A549 (cell line): ENCODE results near the gene P2RX5. TPM values are rescaled to one million over a fixed set of nuclear protein-coding genes. Genes with fewer than 3 reads are reported as not detected.

Source experiments
- ATAC-seq, 2 experiments: fragments of 200-7000 bp in 1 of 2; fragments of >200 bp in 1 of 2; cut with Nextera tagmentation in 1 of 2; cut with Tn5 transposase in 1 of 2; 3 replicates each; pipeline versions ENCODE4 v1.8.0 to v1.9.1; 2018 to 2020; ENCODE audit warnings: mild to moderate bottlenecking in 1 of 2, moderate library complexity in 1 of 2
- CTCF ChIA-PET: fragments of 300-600 bp; sonication (Branson Sonifier 250); formaldehyde crosslinking; extraction: SDS; loops from one replicate; lab custom pipeline; 2021; ENCODE audit warnings: antibody characterized with exemption, inconsistent platforms; lab: Yijun Ruan, JAX
- POLR2A ChIA-PET: fragments of 350-600 bp; formaldehyde crosslinking; extraction: SDS; loops from one replicate; lab custom pipeline; 2021; ENCODE audit warnings: antibody characterized with exemption, inconsistent platforms; lab: Yijun Ruan, JAX
- DNase-seq, 2 experiments: peaks; one replicate each; pipeline versions ENCODE4 v3.0.0 to v3.0.0-alpha.2; 2011 to 2016; ENCODE audit warnings: low read depth in 1 of 2, low spot score in 1 of 2
- FAIRE-seq: peaks from 2 replicates; lab custom pipeline; 2011; peaks lifted over from hg19 to GRCh38; lab: Jason Lieb, UNC
- H3K27ac ChIP-seq, 2 experiments: fragments of >200 bp; sonication (Bioruptor Twin); formaldehyde crosslinking; 3 replicates each; pipeline ENCODE4 v1.5.1; 2016 to 2017
- H3K4me1 ChIP-seq: fragments of >200 bp; sonication (Bioruptor Twin); formaldehyde crosslinking; 3 replicates; pipeline ENCODE4 v1.6.1; 2016
- H3K4me2 ChIP-seq: fragments of >200 bp; sonication (Bioruptor Twin); formaldehyde crosslinking; 3 replicates; pipeline ENCODE4 v1.6.1; 2016
- H3K4me3 ChIP-seq: fragments of >200 bp; sonication (Bioruptor Twin); formaldehyde crosslinking; 3 replicates; pipeline ENCODE4 v1.5.1; 2016
- H3K9me3 ChIP-seq: fragments of >200 bp; sonication (Bioruptor Twin); formaldehyde crosslinking; 3 replicates; pipeline ENCODE4 v1.6.1; 2016
- ATOH8 ChIP-seq: fragments of 250-450 bp; sonication (Bioruptor Pico); IDR thresholded peaks from 2 replicates; pipeline ENCODE4 v1.5.0; 2020; ENCODE audit warnings: low read depth, mild to moderate bottlenecking, moderate library complexity
- CTCF ChIP-seq: fragments of >200 bp; sonication (Bioruptor Twin); formaldehyde crosslinking; IDR thresholded peaks from 3 replicates; pipeline ENCODE4 v1.5.1; 2016
- FOSL2 ChIP-seq, 2 experiments: fragments of 450-650 bp in 1 of 2; fragments of >200 bp in 1 of 2; sonication (Bioruptor Twin) in 1 of 2; formaldehyde crosslinking; IDR thresholded peaks; 2 replicates each; pipeline versions ENCODE4 v1.5.0 to v1.6.1; 2016 to 2020; ENCODE audit warnings: mild to moderate bottlenecking in 1 of 2, moderate library complexity in 1 of 2
- GATA3 ChIP-seq: IDR thresholded peaks from 2 replicates; pipeline ENCODE4 v1.6.1; 2012; ENCODE audit warnings: borderline replicate concordance
- HEYL ChIP-seq: fragments of 250-450 bp; sonication (Bioruptor Pico); IDR thresholded peaks from 2 replicates; pipeline ENCODE4 v1.8.0; 2021; ENCODE audit warnings: mild to moderate bottlenecking, moderate library complexity
- JUN ChIP-seq, 2 experiments: fragments of >200 bp; sonication (Bioruptor Twin); formaldehyde crosslinking; IDR thresholded peaks; 2 replicates in 1 of 2; 3 replicates in 1 of 2; pipeline ENCODE4 v1.6.1; 2016 to 2017
- KDM5A ChIP-seq: fragments of 200-600 bp; sonication (generic); IDR thresholded peaks from 2 replicates; pipeline ENCODE4 v1.6.1; 2016; ENCODE audit warnings: antibody characterized with exemption, mild to moderate bottlenecking
- MYC ChIP-seq: IDR thresholded peaks from 2 replicates; pipeline ENCODE4 v1.6.1; 2012; ENCODE audit warnings: mild to moderate bottlenecking, inconsistent platforms, low read length, improper control_type of control experiment, borderline replicate concordance
- NFE2L2 ChIP-seq: fragments of 150-350 bp; conservative IDR thresholded peaks from 2 replicates; pipeline ENCODE4 v1.6.1; 2014; ENCODE audit warnings: low read length
- PHF8 ChIP-seq: fragments of 200-600 bp; sonication (generic); IDR thresholded peaks from 2 replicates; pipeline ENCODE4 v1.6.1; 2016; ENCODE audit warnings: low read depth, mild to moderate bottlenecking, antibody characterized with exemption, moderate library complexity, borderline replicate concordance
- POLR2AphosphoS2 ChIP-seq: conservative IDR thresholded peaks from 2 replicates; pipeline ENCODE4 v1.6.1; 2012; ENCODE audit warnings: low read length, improper control_type of control experiment, inconsistent platforms
- RAD21 ChIP-seq, 2 experiments: fragments of >200 bp in 1 of 2; sonication (Bioruptor Twin) in 1 of 2; formaldehyde crosslinking in 1 of 2; IDR thresholded peaks in 1 of 2; conservative IDR thresholded peaks in 1 of 2; 2 replicates in 1 of 2; 3 replicates in 1 of 2; pipeline ENCODE4 v1.6.1; 2012 to 2018; ENCODE audit warnings: inconsistent platforms in 1 of 2
- RCOR1 ChIP-seq: fragments of 150-350 bp; IDR thresholded peaks from 2 replicates; pipeline ENCODE4 v1.6.1; 2014; ENCODE audit warnings: antibody characterized with exemption, low read length, low read depth
- REST ChIP-seq: fragments of 200-600 bp; sonication (generic); IDR thresholded peaks from 2 replicates; pipeline ENCODE4 v1.6.1; 2016; ENCODE audit warnings: antibody characterized with exemption, mild to moderate bottlenecking, moderate library complexity
- RFX5 ChIP-seq: fragments of 450-650 bp; IDR thresholded peaks from 2 replicates; pipeline ENCODE4 v1.7.1; 2014; ENCODE audit warnings: antibody characterized with exemption, mild to moderate bottlenecking, moderate library complexity
- SMC3 ChIP-seq: fragments of >200 bp; sonication (Bioruptor Twin); formaldehyde crosslinking; IDR thresholded peaks from 3 replicates; pipeline ENCODE4 v1.6.1; 2018; ENCODE audit warnings: inconsistent platforms
- TP53 ChIP-seq: fragments of 250-450 bp; sonication (Bioruptor Pico); IDR thresholded peaks from 2 replicates; pipeline ENCODE4 v1.5.0; 2021; ENCODE audit warnings: mild to moderate bottlenecking, moderate library complexity
- USF2 ChIP-seq: fragments of 450-650 bp; IDR thresholded peaks from 2 replicates; pipeline ENCODE4 v1.6.1; 2014; ENCODE audit warnings: antibody characterized with exemption
- ZSCAN20 ChIP-seq: fragments of 250-450 bp; sonication (Bioruptor Pico); IDR thresholded peaks from 2 replicates; pipeline ENCODE4 v1.8.0; 2022; ENCODE audit warnings: mild to moderate bottlenecking, moderate library complexity
- WGBS: methylation state at CpG from one replicate; pipeline ENCODE4 v1.1.6; 2017; ENCODE audit errors: missing lambda C conversion rate; 5-methylcytosine and 5-hydroxymethylcytosine counted together
- polyA plus RNA-seq, 4 experiments: library from polyadenylated mRNA; depleted of rRNA in 3 of 4; stranded (reverse); fragments of >200 nt; fragmentation: RNase III in 1 of 4; extraction: RNeasy Plus Mini Kit Qiagen cat#74134 plus additional on column Dnase treatment in 1 of 4; gene quantifications; 2 replicates in 3 of 4; 3 replicates in 1 of 4; pipeline ENCODE4 v1.2.3, GENCODE V29; 2011 to 2017

Gene P2RX5
- polyA plus RNA-seq, 2 of the 4 experiments (the other 2 are of a cell fraction) = 7.8 to 10.6 TPM

GRCh38 chr17:3647769-3648555 is 48.0 kb downstream of the P2RX5 start:
- Histone ChIP-seq H3K9me3 (no peaks in the 10 kb centered on the region), H3K27ac (no peak overlapping the region), H3K4me3 (no peak overlapping the region), H3K4me1 (no peaks in the 10 kb centered on the region), H3K4me2 (no peak overlapping the region)
- ChIA-PET CTCF (interaction anchor here (0.7 to 10.3 kb wide), 47 partner anchors 9 to 1414 kb away, joined by 3 to 100 read pairs (median 4); partner anchors contain the start of genes CTNS and SHPK), POLR2A (interaction anchor here (1.5 to 2.5 kb wide), 2 partner anchors 11 to 599 kb away, joined by 7 to 16 read pairs; partner anchors contain the start of genes CTNS and SHPK)
- TF ChIP-seq USF2 (no peak), CTCF (peak; percentile 55), RAD21 (conservative IDR thresholded peaks at IDR 0.05 in 1 of 2, IDR thresholded peaks at IDR 0.05 in 1 of 2) (peak; percentile 45 to 54; a peak in 4 of 5 replicates), JUN (IDR thresholded peaks at IDR 0.05) (no peak), POLR2AphosphoS2 (0 out of 2 replicates have a peak, but pooled peaks have one; percentile 27), SMC3 (peak; percentile 66)
- FAIRE-seq (no peak), ATAC-seq (peak; percentile 90 to 94), DNase-seq (peak; percentile 62 to 80)
- WGBS = 62% methylated on average over 20 of the region's 20 CpGs

- TF ChIP-seq GATA3 = no peak
- no peak for TF ChIP-seq TP53 (CRISPR knock-in tag)
- TF ChIP-seq RCOR1 = no peak
- TF ChIP-seq KDM5A = no peak
- no peak for TF ChIP-seq FOSL2 (IDR thresholded peaks at IDR 0.05)
- TF ChIP-seq FOSL2 (CRISPR knock-in tag; IDR thresholded peaks at IDR 0.05) = no peak
- TF ChIP-seq MYC = no peak
- no peak for TF ChIP-seq REST
- no peak for TF ChIP-seq ATOH8 (CRISPR knock-in tag)
- no peak for TF ChIP-seq HEYL (CRISPR knock-in tag)
- TF ChIP-seq NFE2L2 = no peak
- TF ChIP-seq PHF8 = no peak
- no peak for TF ChIP-seq RFX5
- no peak for TF ChIP-seq ZSCAN20 (CRISPR knock-in tag)
- ChIA-PET POLR2A (interaction anchor here (1.5 to 2.5 kb wide), 2 partner anchors 11 to 598 kb away, joined by 7 to 16 read pairs; partner anchors contain the start of genes CTNS and SHPK), CTCF (interaction anchor here (0.6 to 10.3 kb wide), 39 partner anchors 8 to 1415 kb away, joined by 3 to 100 read pairs (median 4); partner anchors contain the start of genes CTNS and SHPK)
- H3K9me3 ChIP-seq = no peaks in the 10 kb centered on the region
- WGBS = 74% methylated on average over 12 of the region's 12 CpGs
- no peak overlapping the region for H3K4me3 ChIP-seq
- no peak overlapping the region for H3K4me2 ChIP-seq
- H3K4me1 ChIP-seq = no peaks in the 10 kb centered on the region
- FAIRE-seq (no peak), DNase-seq (no peak), ATAC-seq (peak; percentile 11 to 16; a peak in 3 of 6 replicates)
- H3K27ac ChIP-seq = no peak overlapping the region
Measured at GRCh38 chr17:3647251-3647650, 48.7 kb downstream of the P2RX5 start.
